Neural crest cell (in vitro differentiated cells): ENCODE measurements around the gene DNAJC30. TPM values are rescaled to one million over a fixed set of nuclear protein-coding genes. Genes with fewer than 3 reads are reported as not detected.

Experiments used
- DNase-seq: peaks from one replicate; pipeline ENCODE4 v3.0.0; 2021; ENCODE audit warnings: low read depth, mixed read lengths, low spot score
- H3K27ac Mint-ChIP-seq: one replicate; pipeline ENCODE4 v1.8.0; 2021; ENCODE audit warnings: mild to moderate bottlenecking, mixed read lengths; ENCODE audit not compliant: unreplicated experiment
- H3K27me3 Mint-ChIP-seq: 2 replicates; pipeline ENCODE4 v1.8.0; 2021; ENCODE audit warnings: low read depth, mild to moderate bottlenecking, mixed read lengths
- H3K36me3 Mint-ChIP-seq: 2 replicates; pipeline ENCODE4 v1.8.0; 2021; ENCODE audit warnings: low read depth, mild to moderate bottlenecking, mixed read lengths
- H3K4me1 Mint-ChIP-seq: 2 replicates; pipeline ENCODE4 v1.8.0; 2021; ENCODE audit warnings: mixed read lengths
- H3K4me3 Mint-ChIP-seq: one replicate; pipeline ENCODE4 v1.8.0; 2021; ENCODE audit warnings: mild to moderate bottlenecking, mixed read lengths
- H3K9me3 Mint-ChIP-seq: 2 replicates; pipeline ENCODE4 v1.8.0; 2021; ENCODE audit warnings: mixed read lengths
- total RNA-seq: library from RNA; stranded (reverse); gene quantifications from 2 replicates; pipeline ENCODE4 v1.2.1, GENCODE V29; 2021
- TF ChIP-seq, protein P1 (sequence below): fragments of 200-600 bp; sonication (generic); conservative IDR thresholded peaks from 2 replicates; pipeline ENCODE4 v1.5.0; 2021; ENCODE audit warnings: antibody characterized with exemption, mild to moderate bottlenecking

The DNAJC30 gene
- total RNA-seq, 1 donor from 2014 or later, result 11.1 TPM

DNA sequence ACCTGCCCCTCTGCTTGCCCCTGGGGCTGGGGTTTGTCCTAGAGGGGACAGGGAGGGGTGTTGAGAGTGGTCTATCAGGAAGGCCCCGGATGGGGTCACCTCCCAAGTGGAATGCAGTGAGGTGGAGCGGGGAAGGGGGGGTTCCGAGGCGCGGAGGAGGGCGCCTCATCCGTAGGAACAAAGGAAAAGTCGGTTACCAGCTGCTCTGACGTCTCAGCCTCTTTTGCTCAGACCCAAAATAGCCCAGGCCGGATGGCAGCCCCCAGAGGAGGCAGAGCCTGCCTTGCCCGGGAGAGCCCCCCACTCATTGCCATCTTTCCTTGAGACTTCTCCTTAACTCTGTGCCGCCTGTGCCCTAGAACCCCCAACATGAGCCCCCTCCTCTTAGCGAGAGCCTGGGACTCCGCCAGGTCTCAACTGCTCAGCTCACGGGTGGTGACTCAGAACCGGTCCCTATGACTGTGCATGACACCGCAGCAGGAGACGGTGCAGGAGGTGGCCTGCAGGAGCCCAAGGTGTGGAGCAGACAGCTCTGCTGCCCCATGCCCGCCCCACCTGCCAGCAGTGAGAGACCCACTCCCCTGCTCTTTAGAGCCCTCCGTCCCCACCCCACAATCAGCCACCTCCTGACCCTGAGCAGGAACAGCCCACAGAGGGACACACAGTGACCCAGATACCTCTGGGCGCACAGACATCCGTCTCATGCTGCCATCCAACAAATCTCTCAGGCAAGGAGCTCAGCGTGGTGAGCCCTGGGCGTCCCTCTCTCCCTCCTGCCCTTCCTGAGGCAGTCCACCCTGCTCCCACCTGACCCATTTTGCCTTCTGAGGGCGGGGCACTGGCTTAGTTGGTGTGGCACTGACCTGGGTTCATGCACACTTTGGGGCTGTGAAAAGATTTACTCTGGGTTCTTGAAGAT, 23.1 kb upstream of the DNAJC30 start:
- no peak overlapping the region for H3K27ac Mint-ChIP-seq
- no peaks in the 10 kb centered on the region for H3K27me3 Mint-ChIP-seq
- TF ChIP-seq, protein P1, sequence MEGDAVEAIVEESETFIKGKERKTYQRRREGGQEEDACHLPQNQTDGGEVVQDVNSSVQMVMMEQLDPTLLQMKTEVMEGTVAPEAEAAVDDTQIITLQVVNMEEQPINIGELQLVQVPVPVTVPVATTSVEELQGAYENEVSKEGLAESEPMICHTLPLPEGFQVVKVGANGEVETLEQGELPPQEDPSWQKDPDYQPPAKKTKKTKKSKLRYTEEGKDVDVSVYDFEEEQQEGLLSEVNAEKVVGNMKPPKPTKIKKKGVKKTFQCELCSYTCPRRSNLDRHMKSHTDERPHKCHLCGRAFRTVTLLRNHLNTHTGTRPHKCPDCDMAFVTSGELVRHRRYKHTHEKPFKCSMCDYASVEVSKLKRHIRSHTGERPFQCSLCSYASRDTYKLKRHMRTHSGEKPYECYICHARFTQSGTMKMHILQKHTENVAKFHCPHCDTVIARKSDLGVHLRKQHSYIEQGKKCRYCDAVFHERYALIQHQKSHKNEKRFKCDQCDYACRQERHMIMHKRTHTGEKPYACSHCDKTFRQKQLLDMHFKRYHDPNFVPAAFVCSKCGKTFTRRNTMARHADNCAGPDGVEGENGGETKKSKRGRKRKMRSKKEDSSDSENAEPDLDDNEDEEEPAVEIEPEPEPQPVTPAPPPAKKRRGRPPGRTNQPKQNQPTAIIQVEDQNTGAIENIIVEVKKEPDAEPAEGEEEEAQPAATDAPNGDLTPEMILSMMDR, result no peak

DNA sequence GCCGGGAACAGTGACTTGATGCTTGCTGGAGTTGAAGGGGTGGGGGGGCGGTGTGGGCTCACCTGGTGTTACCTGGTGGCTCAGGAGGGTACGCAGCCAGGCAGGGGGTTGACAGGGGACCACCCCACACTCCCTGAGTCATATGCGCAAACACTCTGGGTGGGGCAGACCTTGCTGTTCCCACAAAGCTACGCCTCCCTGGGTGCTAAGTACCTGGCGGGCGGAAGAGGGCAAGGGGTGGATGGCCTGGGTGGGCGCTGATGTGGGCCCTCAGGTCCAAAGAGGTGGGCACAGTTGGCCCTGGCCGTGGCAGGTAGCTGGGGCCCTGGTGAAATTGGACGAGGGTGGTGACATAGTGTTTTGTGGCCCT, 22.3 kb upstream of the DNAJC30 start:
- DNase-seq, result no peak
- H3K4me3 Mint-ChIP-seq, result no peak overlapping the region
- peaks cover 3% of the 10 kb centered on the region for H3K4me1 Mint-ChIP-seq
- no peaks in the 10 kb centered on the region for H3K9me3 Mint-ChIP-seq
- no peak overlapping the region for H3K27ac Mint-ChIP-seq
- H3K27me3 Mint-ChIP-seq, result no peaks in the 10 kb centered on the region
- TF ChIP-seq, protein P1, result no peak
- peaks cover 8% of the 10 kb centered on the region for H3K36me3 Mint-ChIP-seq

More for the DNA sequence above, 23.1 kb upstream of the DNAJC30 start:
- Mint-ChIP-seq H3K4me3 (no peak overlapping the region), H3K4me1 (peaks cover 3% of the 10 kb centered on the region), H3K9me3 (no peaks in the 10 kb centered on the region), H3K36me3 (peaks cover 8% of the 10 kb centered on the region)
- no peak for DNase-seq

DNA sequence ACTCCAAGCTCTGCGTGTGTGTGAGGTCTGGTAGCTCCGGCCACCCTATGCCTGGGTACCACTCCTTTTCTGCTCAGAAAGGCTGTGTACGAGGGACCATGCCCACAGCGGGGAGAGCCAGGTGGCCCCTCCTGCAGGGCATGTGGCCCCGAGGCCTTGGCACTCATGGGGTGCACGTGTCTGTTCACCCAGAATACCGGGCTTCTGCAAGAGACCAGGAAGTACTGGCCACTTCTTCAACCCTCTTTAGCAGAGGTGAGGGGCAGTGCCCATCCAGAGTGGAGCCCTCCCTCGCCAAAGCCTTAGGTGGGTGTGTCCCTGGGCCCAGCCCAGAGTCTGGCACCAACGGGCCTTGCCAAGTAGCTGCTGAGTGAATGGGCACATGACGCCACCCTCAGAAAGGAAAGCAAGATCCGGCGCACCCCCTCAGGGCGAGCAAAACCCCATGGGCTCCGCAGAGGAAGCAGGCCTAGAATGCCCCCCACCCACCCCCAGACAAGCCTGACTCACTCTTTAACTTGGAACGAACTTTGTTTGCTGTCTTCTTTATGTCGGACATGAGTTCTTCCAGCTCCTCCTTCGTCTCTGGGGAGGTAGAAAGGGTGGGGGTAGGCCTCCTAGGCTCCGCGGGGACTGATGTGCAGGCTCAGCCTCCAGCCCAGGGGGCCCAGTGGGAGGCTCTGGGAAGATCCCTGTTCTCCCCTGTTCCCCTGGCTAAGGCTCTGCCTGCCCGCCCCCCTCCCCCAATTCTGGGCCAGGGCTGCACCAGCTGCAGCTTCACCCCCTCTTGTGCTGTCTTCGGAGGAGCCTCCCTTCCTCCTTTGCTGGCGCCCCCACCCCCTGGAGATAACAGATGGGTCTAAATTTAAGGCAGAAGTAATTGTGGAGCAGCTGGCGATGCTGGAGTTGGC, 21.6 kb upstream of the DNAJC30 start:
- peaks cover 8% of the 10 kb centered on the region for H3K36me3 Mint-ChIP-seq

GRCh38 chr7:73703757-73704639, 20.7 kb upstream of the DNAJC30 start:
- peak; percentile 65 for DNase-seq
- H3K4me1 Mint-ChIP-seq, result peaks cover 3% of the 10 kb centered on the region
- no peak overlapping the region for H3K27ac Mint-ChIP-seq
- H3K36me3 Mint-ChIP-seq, result peaks cover 8% of the 10 kb centered on the region
- no peak overlapping the region for H3K4me3 Mint-ChIP-seq
- H3K9me3 Mint-ChIP-seq, result no peaks in the 10 kb centered on the region
- TF ChIP-seq, protein P1, result no peak
- H3K27me3 Mint-ChIP-seq, result no peaks in the 10 kb centered on the region

More for the DNA sequence above, 21.6 kb upstream of the DNAJC30 start:
- TF ChIP-seq, protein P1, result no peak
- H3K27ac Mint-ChIP-seq, result no peak overlapping the region
- no peak for DNase-seq
- H3K9me3 Mint-ChIP-seq, result no peaks in the 10 kb centered on the region
- H3K27me3 Mint-ChIP-seq, result no peaks in the 10 kb centered on the region
- no peak overlapping the region for H3K4me3 Mint-ChIP-seq
- H3K4me1 Mint-ChIP-seq, result peaks cover 3% of the 10 kb centered on the region

GRCh38 chr7:73703225-73703624, 20.0 kb upstream of the DNAJC30 start:
- Mint-ChIP-seq H3K27ac (no peak overlapping the region), H3K4me1 (peaks cover 3% of the 10 kb centered on the region), H3K27me3 (no peaks in the 10 kb centered on the region), H3K36me3 (peaks cover 8% of the 10 kb centered on the region), H3K4me3 (no peak overlapping the region), H3K9me3 (no peaks in the 10 kb centered on the region)
- TF ChIP-seq, protein P1, result no peak
- no peak for DNase-seq
